Stimulated activated CD8-positive, alpha-beta memory T cell treated with anti-CD3 and anti-CD28 coated beads, Interleukin-15, amount 100 ng/mL, for 48 hours (primary cell): ENCODE data around the gene PKHD1.

ENCODE experiments used
- DNase-seq, 2 donors: peaks; one replicate each; pipeline ENCODE4 v3.0.0-alpha.2; 2020; ENCODE audit warnings: low read depth in 2 of 2

Gene PKHD1, protein sequence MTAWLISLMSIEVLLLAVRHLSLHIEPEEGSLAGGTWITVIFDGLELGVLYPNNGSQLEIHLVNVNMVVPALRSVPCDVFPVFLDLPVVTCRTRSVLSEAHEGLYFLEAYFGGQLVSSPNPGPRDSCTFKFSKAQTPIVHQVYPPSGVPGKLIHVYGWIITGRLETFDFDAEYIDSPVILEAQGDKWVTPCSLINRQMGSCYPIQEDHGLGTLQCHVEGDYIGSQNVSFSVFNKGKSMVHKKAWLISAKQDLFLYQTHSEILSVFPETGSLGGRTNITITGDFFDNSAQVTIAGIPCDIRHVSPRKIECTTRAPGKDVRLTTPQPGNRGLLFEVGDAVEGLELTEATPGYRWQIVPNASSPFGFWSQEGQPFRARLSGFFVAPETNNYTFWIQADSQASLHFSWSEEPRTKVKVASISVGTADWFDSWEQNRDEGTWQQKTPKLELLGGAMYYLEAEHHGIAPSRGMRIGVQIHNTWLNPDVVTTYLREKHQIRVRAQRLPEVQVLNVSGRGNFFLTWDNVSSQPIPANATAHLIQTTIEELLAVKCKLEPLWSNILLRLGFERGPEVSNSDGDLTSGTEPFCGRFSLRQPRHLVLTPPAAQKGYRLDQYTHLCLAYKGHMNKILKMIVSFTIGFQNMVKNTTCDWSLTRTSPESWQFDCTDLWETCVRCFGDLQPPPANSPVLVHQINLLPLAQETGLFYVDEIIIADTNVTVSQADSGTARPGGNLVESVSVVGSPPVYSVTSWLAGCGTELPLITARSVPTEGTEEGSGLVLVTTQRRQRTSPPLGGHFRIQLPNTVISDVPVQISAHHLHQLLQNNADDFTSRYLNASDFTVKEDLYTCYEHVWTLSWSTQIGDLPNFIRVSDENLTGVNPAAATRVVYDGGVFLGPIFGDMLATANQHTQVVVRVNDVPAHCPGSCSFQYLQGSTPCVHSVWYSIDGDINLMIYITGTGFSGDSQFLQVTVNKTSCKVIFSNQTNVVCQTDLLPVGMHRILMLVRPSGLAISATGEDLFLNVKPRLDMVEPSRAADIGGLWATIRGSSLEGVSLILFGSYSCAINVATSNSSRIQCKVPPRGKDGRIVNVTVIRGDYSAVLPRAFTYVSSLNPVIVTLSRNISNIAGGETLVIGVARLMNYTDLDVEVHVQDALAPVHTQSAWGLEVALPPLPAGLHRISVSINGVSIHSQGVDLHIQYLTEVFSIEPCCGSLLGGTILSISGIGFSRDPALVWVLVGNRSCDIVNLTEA (N-terminal part only)

DNA sequence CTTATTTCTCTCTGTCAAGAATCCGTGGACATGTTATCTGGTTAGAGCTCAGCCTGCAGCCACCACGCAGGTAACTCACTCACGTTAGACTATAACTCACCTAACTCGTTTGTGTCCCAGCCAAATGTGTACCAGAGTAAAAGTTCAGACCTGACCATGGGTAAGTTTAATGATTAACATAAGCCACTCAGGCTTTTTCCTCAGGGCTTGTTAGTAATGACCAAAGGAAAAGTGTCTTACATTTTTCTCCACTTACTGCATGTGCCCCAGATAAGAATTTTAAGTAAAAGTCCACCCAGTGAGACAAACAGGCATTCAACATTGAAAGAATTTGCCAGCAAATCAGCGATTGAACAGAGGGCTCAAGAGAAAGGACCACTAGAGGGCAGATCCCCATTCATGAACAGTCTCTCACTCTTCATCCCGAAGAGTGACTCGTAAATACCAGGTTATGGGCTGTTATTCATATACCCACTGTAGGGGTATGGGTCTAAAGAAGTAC lies at the start of gene PKHD1:
Gene PKHD1, minus strand, starts transcription at position 116 of the 502 bp plus-strand sequence. CDS start 2,680 bp downstream, outside the sequence.
- DNase-seq: no peak

DNA sequence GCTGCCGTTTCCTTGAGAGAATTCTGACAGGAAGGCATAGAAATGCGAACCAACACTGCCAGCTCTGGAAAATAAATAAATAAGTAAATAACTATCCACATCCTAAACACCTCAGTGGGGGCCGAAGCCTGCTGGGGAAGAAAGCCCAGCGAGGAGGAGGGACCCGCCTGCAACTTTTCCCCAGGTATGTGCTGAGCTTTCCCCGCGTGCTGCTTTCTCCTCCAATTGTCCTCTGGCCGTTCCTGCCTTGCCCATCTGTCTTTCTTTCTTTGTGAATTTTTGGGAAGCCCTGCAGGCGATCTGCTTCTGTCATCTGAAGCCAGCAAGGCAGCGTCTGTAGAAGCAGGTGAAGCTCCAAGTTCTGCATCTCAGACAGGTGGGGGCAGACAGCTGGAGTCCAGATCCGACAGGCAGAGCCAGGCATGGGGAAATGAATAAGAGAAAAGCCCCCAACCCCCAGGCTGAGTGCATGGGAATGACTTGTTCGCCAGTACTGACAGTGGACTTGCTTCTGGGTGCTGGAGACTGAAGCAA lies 49.6 kb upstream of the PKHD1 start:
- no peak for DNase-seq

DNA sequence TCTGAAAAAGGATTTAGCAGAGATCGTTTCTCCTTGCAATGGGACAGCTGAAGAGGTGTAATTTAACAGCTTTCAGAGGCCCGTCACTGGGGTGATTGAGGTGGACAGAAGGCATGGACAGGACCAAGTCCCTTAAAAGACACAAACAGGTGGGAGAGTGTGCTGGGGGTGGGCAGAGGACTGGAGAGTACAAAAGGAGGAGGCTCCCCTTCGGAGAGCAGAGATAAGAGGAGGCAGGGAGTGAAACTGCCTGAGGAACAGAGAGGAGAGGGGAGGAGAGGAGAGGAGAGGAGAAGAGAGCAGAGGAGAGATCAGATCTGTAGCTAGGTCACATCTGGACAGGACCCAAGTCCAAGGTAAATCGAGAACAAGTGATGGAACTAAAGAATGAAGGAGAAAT lies 48.6 kb upstream of the PKHD1 start:
- no peak for DNase-seq

DNA sequence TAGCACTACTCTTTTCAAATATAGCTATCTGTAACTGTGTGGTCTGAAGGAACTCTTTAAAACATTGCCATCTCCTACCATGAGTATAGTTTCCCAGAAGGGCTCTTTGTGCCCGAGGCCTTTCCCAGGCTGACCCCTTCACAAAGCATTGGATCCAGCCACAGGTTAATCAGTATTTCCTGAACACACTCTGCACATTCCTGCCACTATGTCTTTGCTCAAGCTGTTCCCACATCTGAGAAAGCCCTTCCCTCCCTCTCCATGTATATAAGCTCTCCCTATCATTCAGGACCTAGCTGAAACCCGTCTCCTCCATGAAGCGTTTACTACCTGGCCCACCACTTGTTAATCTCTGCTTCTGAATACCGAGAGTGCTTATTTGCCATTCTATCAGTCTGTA lies 47.8 kb upstream of the PKHD1 start:
- DNase-seq: no peak

DNA sequence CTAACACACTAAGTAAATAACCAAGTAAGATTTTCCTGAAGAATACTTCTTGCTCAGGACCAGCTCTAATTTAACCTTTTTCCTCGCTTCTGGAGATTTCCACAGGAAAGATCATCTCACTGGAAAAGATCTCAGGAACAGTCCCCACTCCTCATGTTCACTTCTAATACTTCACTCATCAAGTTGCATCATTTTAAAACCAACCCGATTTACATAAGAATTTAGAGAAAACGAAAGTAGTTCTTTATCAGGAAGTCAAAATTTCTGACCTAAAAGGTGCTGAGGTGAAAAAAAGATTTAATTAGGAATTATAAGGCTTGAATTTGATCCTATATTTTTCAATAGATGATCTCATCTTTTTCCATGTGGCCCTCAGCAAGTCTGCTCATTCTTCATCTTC lies 46.6 kb upstream of the PKHD1 start:
- DNase-seq: no peak

DNA sequence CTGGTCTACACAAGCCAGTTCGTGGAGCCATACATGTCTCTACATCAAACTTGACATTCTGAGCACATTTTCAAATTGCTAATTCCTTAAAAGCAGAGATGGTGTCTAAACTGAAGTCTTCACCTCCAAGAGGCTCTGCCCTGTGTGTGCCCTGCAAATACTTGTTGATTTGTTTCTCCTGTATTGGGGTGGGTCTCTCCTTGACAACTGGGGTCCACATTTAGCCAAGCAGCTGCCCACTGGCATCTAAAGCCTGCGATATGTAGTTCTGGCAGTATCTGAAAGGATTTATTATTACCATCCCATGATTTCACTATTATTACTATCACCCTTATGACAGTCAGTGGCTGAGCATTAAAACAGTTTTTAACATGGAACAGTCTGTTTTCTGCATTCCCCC lies 45.9 kb upstream of the PKHD1 start:
- no peak for DNase-seq

DNA sequence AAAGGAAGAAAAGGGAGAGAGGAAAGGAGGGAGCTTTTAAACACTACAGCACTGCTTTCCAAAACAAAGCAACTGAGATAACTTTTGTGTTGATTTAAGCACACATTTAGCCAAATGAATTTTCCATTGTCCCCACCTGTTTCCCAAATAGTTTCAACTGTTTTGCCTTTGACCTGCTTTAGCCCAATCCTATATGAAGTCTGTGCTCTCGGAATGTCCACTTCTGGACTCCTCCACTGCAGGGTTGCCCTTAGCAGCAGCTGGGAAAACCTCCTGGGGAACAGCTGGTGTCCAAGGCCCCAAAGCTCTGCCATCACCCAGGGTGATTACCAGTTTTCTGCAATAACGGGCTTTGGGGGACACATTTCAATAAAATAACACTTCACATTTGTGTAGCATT lies 44.9 kb upstream of the PKHD1 start:
- DNase-seq: no peak

DNA sequence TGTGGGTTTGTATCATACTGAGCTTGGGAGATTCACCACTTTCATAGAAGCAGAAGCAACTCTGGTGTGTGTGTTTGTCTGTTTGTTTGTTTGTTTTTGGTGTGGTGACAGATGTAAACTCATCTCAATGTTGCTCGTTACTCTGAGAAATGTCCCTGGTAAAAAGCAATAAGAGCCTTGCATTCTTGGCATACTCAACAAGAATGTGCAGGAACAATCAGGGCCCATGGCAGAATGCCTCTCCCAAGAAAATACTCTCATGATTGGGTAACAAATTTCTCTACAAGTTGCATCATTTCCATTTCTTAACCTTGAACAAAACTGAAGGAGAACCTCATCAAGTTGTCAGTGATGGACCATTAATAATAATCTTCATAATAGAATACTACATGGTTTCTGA lies 43.0 kb upstream of the PKHD1 start:
- no peak for DNase-seq

DNA sequence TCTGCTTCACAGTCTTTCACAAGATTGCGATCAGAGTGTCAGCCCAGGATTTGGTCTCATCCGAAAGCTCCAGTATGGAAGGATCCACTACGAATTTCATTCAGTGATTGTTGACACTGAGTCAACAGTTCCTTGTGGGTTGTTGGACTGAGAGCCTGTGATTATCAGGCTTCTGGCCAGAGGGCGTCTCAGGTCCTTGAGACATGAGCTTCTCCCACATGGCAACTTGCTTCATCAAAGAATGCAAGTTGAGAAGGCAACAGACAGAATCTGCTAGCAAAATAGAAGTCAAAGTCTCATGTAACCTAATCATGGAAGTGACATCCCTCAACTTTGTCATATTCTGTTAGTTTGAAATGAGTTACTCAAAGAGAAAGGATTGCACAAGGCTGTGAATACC lies 40.5 kb upstream of the PKHD1 start:
- DNase-seq: no peak

DNA sequence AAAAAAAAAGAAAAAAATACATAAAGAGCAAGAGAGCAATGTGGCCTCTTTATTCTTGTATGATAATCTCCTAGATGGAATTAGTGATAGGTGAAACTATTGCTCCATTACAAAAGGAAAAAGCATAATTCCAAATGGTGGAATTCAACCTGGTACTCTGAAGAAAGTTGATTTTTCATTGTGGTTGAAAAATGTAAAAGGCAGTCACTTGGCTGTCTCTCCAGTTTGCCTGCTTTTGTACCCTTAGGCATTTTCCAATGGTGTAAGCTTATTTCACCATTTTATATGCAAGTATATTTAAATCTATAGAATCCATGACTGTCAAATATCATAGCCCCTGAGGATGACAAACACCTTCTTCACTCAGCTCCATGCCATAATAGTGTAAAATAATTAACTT lies 38.8 kb upstream of the PKHD1 start:
- no peak for DNase-seq

DNA sequence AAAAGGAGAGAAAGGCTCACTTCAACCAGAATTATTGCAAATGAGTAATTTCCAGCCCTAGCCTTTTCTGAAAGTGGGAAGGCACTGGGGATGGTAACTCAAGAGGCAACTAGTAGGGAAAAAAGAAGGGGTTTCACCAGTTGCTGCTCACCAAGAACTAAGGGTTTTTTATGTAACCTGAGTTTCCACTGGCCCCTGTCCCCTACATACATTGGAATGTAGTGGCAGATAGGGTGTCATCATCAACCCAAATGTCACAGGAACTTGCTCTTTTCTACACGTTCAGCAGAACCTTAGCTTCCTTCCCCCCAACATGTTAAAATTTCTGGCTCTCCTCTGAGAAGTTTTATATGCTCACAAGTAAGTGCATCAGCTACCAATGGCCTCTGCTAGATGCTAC lies 38.2 kb upstream of the PKHD1 start:
- DNase-seq: no peak

DNA sequence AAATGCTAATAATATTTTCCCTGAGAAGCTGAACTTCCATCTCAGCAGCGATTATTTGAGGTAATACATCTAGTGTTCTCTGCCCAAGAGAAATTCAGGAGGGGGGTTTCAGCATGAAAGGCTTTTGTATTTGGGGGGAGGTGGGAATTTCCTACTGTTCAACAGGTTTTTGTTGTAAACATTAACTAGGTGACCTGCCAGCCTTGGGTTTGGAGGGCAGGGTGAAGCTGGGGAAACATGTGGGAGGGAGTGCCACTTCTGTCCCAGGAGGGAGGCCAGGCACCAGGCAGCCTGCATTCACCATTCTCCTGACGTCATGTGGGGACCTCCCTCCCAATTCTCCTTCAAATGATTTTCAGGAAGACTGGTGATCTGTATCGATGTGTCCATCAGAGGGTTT lies 37.7 kb upstream of the PKHD1 start:
- no peak for DNase-seq

DNA sequence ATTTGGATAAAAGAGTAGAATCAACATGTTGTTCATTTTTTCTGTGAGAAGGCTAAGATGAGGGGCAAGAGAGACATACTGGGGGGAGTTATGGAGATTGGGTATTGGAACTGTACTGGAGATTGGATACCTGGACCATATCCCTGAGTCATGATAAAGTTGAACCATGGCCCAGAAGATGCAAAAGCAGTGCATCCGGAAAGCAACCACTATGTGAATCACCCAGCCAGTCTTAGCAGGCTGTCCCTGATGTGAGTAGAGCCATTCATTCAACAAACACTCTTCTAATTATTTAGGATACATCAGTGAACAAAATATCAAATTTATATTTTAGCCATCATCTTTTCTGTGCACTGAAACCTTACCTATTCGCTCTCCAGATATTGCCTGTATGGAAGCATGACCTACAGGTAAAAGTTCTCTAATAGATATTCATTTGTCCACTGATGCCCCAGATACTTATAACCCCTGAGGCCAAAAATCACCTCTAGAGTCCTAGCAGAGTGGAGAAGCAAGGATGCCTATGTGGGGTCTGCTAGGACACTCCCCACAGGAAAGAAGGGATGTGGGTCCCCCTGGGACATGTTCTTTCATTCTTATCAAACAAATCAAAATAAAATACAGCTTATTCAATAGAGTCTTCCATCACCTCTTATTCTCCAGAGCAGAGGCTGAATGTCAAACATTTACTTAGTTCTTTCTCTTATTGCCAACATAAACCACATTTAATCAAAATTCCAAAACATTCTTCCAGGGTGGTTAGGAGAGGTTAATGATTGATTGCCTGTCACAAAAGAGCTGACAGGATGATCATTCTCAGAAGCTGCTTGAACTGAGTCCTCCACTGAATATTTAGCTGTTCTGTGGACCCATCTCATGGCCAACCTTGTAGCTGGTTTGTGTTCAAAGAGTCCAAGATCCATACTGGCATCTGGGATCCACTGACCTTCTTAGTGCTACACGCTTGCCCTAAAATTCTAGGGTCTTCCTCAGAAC lies 37.0 kb upstream of the PKHD1 start:
- no peak for DNase-seq

DNA sequence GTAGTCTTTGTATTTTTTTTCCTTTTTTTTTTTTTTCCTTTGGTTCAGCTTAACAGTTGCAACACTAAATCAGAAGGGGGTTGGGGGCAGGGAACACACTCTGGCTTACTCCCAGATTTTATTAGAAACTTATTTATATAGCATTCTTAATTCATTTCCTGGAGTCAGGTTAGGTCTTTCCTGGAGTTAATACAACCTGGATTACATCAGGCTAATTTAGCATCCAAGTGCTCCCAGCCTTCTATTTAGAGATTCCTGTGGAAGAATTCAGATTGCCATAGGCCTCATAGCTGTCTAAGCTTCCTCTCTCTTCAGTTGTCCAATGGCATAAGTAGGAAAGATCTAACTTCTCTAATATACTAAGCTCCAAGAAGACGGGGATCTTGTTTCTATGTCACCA lies 35.8 kb upstream of the PKHD1 start:
- no peak for DNase-seq

DNA sequence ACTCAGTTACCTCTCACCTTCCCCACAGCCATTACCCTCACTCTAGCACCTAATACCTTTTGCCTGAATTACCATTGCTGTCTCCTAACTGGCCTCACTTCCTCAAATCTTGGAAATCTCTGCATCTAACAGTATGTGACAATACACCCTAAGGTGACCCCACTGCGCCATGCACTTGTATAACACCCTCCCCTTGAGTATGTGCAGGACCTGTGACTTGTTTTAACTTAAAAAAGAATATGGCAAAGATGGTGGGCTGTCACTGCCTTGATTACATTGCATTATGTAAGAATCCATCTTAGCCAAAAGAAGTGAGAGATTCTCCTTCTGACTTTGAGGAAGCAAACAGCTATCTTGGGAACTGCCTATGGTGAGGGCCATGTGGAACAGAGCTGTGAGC lies 29.9 kb upstream of the PKHD1 start:
- DNase-seq: no peak

DNA sequence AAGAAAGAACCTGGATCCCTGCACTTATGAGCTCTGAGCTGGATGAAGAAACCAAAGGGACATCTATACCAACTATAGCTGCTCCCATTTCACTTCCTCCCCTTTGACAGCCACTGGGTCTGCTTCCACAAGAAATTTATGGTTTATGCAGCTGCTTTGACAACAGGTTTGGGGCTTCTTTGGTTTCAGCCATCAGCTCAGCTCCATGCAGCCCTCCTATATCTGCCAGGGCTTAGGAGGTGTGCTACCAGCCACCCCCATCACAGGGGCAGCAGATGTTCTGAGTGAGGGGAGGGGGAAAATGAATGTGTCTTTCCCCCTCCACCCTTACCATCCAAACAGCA lies 29.2 kb upstream of the PKHD1 start:
- no peak for DNase-seq

DNA sequence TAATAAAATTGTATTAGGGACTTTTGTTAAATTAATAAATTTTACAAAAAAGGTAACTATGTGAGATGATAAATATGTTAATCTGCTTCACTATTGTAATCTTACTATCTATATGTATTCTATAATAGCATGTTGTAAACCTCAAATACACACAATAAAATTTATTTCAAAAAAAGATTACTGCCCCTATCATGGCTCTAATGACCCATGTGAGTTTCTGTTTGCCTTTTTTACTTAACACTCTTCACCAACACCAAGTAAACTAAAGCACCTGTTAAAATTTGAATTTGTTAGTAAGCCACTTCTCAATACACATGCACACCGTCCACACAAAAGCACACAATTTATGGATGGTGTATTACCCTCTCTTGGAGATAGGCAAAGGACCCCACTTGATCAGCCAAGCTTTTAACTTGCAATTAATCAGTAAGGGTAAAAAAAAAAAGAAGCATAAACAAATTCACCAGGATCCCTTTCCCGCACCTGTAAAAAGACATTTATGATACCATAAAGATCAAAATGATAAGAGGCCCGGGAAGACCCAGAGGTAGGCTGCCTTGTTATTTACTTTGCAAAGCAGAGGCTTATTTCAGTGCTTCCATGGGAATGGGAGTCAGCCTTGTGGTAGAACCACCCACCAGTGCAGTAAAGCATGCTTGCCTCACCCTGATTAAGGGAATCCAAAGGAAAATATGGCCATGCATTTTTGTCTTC lies 28.6 kb upstream of the PKHD1 start:
- DNase-seq: no peak

DNA sequence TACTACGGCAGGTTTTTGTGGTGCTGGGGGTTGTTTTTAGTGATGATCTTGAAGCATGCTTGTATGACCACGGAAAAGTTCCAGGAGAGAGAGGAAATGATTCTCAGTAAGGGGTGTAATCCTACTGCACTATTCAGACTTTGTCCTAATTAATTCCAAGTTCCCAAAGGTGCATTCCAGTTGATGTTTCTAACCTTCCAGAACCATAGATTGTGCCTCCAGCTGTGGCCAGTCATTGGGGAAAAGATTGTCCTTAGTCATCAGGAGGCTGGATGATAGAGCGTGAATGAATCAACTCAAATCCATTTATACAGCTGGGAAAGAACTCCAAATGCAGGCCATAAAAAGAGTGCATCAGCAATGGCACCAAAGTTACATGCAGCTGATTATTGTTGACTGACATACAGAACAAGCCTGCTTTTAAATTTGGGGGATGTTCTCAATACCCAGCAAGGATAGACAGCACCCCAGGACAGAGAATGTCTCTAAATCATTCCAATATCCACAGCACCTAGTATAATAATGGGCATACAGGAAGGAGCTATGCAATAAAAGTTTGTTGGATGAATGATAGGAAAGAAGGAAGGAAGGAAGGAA lies 27.8 kb upstream of the PKHD1 start:
- DNase-seq: no peak

DNA sequence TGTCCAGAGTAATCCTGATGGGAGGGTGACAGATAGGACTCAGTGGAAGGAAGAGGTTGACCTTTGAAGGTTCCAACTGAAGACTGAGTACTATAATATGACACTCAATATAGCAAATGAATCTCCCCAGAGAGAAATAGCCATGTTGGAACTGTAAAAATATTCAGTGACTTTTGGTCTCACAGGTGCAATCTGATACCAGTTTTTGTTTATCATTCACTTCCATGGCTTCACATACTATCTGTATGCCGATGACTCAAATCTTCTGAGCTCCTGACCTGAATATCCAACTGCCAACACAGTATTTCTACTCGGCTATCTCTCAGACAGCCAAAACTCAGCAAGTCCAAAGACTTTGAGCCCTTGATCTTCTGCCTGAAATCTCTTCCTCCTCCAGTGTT lies 21.8 kb upstream of the PKHD1 start:
- DNase-seq: no peak

DNA sequence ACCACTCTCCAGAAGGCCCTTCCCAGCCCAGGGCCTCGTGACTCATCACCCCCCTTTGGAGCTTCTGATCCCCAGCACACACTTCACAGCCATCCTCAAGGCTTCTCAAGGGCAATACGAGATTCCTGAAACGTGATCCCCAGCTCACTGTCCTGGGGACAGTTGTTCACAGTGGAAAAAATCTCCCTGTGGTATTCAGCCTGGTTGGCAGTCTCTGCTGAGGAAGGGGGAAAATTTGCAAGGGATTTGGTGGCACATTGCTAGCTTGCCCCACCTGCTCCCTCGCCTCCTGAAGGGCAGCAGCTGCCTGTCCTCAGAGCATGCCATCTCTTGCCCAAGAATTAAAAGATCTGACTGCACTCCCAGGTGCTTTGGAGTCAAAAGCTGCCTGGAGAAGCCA lies 20.7 kb upstream of the PKHD1 start:
- DNase-seq: no peak
